Stimulated activated CD4-positive, alpha-beta T cell treated with anti-CD3 and anti-CD28 coated beads, Interleukin-12 subunit alpha, Interleukin-12 subunit beta, amount 100 ng/mL, for 48 hours (primary cell): Measurements from ENCODE around the gene ANP32A.
A peak's percentile ranks its signal among the peaks of the same experiment; 100 is the strongest.

Source experiments
- DNase-seq, 3 donors: peaks; one replicate each; pipeline ENCODE4 v3.0.0-alpha.2; 2020; ENCODE audit warnings: low read depth in 2 of 3, low spot score in 1 of 3

The ANP32A gene

DNA sequence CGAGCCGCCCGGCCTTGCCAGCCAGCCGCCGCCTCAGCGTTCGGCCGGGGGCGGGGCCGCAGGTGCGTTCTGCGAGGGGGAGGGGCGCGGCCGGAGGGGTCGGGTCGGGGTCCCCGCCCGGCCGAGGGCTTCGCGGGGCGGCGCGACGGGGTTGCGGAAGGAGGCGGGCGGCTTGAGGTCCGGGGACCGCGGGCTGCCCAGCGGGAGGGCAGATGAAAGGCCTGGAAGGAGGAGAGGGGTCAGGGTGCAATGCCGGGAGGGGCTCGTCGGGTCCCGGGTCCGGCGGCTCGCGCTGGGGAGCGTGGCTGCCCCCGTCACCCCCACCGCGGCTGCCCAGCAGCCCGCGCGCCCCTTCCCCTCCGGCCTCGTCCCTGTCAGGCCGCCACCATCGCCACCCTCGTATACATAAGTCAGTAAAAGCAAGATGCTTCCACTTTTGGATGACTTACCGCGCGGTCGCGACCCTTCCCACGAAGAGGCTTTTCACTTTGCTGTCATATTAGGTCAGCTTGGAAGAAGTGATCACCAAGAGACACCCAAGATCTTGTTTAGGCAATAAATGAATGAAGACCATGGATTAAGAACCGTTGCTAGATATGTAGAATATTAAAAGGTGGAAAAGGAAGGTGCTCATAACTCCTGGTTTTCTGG, 620 bp upstream of the ANP32A start:
- no peak for DNase-seq

GRCh38 chr15:68819495-68820294, 1.0 kb downstream of the ANP32A start:
- DNase-seq, result peak in 1 of 3 donors; percentile 35

DNA sequence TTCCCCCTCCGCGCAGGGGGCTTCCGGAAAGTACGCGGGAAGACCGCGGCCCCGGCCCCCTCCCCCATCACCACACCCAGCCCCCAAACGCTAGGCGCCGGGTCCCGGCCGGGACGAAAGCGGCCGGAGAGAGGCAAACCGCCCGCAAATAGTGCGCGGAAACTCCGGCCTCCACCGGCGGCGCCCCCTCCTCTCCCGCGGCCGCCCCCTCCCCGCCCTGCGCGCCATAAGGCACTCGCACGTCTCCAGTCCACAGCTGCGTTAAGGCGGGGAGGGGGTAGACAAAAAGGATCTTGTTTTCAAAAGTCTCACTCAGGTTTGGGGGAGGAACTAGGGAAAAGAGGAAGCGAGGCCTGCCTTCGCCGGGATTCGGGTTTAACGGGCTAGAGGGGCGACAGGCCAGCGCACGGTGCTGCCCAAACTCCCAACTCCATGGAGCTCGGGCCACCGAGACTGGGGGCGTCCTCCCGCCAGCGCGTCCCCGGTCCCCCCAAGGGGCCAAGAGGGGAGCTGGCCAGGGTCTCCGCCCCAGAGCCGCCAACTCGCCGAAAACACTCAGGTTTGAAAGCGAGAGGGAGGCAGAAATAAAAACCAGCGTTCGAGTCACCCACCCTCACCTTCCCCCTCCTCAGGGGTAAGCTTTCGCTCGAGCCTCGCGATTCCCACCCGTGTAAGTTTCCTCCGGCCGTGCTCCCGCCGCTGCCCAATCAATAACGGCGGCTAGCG, 1.8 kb downstream of the ANP32A start:
- peak in 1 of 3 donors; percentile 38 for DNase-seq

- DNase-seq, result peak in 2 of 3 donors; percentile 39 to 54
Observed at GRCh38 chr15:68818066-68818768, 2.5 kb downstream of the ANP32A start.

DNA sequence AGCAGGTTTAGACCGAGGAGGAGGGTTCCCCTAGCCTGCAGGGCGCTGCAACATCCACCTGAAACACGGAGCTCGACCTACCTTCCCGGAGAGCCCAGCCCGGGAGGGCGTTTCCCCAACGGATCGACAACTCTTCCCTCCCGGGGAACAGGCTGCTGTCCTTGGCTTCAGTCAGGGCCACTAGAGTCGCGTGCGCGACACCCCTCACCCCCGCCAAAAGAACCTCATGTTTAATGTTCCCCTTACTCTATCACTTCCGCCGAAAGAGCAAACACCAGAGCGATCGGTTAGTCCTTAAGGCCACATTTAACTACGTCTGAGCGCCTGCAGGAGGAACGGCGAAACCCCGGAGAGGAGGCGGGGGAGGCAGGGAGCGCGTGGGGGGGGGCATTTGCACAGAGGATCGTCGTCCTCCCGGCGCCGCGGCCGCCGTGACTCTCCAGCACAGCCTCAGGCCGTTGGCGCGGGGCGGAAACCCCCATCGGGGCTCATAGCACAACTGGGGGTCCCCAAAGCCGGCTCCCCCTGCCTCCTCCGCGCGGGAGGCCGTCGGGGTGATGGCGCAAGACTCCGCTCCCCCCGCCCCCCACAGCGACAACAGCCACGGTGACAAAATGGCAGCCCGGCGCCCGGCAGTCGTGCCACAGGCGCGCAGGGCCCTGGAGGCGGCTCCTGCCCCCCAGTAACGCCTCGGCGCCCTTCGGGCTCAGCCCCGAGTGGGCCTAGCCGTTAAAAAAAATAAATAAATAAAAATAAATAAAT, 3.2 kb downstream of the ANP32A start:
- peak in 2 of 3 donors; percentile 54 to 61 for DNase-seq

- DNase-seq, result no peak
Observed at GRCh38 chr15:68816795-68817303, 3.8 kb downstream of the ANP32A start.

- DNase-seq, result no peak
Observed at GRCh38 chr15:68816158-68816557, 4.5 kb downstream of the ANP32A start.

DNA sequence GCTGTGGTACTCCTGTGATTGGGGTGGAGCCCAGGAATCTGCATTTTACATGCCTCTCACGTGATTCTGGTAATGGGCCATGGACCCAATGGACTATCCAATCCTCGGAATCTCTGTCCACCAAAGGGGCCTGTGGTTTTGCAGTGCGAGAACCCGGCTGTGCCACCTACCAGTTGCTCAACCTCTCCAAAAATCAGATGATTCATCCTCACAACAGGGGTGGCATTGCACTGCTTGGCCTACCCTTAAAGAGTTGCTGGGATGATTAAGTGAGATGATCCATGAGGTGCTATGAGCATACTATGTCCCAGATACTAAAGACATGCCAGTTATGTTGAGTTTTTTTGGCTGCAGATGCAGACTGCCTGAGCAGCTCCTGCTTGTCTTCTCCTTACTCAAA, 5.1 kb downstream of the ANP32A start:
- no peak for DNase-seq

- DNase-seq, result no peak
Observed at GRCh38 chr15:68814596-68814995, 6.1 kb downstream of the ANP32A start.

GRCh38 chr15:68812597-68813431, 7.9 kb downstream of the ANP32A start:
- no peak for DNase-seq

- DNase-seq, result no peak
Observed at GRCh38 chr15:68812069-68812468, 8.6 kb downstream of the ANP32A start.

DNA sequence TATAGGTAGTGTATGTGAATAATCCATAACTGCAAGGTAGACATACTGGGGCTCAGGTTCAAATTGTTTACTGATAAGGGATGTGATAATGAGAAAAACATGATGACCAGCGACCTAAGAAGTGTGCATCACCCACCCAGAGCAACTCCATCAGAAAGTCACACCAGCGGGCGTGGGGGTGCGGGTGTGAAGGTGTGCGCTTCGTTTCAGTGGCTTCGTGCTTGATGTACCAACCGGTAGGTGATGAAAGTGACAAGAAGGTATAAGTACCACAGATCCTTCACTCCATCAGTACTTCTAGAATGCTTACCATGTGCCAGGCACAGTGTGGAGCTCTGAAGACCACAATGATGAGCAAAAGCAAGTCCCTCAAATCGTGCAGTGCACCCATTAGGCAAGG, 11.2 kb downstream of the ANP32A start:
- no peak for DNase-seq

DNA sequence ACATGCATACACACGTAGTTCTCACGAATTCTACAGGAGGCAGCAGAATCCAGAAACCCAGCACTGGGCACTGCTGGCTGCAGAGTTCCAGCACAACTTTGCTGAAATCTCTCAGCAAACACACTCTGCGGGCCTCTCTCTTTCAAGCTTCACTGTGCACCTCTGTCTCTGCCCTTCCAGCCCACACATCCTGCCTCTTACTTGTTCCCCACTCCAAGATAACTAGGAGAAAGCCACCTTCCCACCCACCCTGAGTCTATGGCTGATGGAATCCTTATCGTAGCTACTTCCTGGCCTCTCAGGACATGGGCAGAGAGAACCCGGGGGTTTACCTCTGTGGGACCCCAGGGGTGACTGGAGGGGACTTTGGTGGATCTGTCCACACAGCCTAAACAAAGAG, 11.9 kb downstream of the ANP32A start:
- no peak for DNase-seq

- no peak for DNase-seq
Observed at GRCh38 chr15:68808091-68808490, 12.6 kb downstream of the ANP32A start.

DNA sequence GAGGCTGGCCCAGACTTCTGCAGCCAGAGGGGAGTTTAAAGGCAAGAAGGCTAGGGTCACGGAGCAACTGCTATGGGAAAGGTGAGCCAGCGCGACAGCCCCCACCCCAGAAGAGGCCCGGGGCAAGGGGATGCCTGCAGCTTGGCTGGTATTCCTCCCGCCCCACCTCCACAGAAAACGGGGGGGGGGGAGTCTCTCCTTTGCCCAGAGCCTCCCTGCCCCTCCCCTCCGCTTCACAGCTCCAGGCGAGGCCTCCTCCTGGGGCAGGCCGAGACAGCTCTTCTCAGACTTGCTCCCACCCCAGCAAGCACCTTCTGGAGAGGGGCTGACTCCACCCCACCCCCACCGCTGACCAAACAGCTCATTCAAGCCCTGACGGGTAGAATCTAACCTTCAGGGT, 13.4 kb downstream of the ANP32A start:
- DNase-seq, result no peak

DNA sequence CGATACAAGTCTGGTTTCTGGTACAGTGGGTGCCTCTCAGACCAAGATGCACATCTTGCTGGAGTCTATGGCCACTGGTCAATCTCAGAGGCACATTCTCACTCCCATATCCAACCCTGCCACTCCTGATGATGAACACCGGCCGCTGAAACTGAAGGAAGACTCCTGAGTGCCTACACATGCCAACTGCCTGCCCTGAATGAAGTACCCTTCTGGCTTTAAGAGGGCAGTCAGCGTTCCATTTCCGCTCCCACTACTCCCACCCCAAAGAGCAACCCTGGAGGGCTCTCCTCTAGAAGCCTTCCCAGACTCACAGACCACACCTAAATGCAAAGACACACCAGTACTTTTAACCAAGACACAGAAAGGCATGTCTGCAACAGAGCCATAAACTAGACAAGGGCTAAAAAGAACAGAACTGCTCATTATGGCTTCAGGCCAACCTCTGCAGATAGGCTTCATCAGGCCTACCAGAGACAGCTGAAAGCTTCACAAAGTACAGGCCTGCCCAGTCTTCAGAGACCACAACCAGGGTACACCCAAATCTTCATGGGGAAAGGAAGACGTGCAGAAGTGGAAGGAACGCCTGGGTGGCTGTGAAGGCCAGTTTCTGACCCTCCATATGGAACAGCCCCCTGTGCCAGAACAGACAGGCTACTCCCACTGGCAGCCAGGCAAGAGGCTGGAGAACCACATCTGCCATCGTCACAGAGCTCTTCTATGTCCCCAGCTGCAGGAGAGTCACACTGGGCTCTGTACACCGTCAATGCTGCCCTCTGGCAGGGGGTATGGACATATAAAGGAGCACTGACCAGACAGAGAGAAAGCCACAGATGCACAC, 14.3 kb downstream of the ANP32A start:
- no peak for DNase-seq

GRCh38 chr15:68802373-68802772, 18.3 kb downstream of the ANP32A start:
- DNase-seq, result no peak

GRCh38 chr15:68801572-68802148, 19.0 kb downstream of the ANP32A start:
- DNase-seq, result no peak
